Activated CD4-positive, CD25-positive, alpha-beta regulatory T cell treated with anti-CD3 and anti-CD28 coated beads, Interleukin-2, amount 50 U/mL, for 16 hours (primary cell): ENCODE data around the gene OSBPL3.

Source experiments
- DNase-seq: peaks from one replicate; pipeline ENCODE4 v3.0.0-alpha.2; 2020; ENCODE audit warnings: low read depth, low spot score

The OSBPL3 gene

GRCh38 chr7:24896031-24896501 lies 83.9 kb downstream of the OSBPL3 start:
- DNase-seq: no peak

- no peak for DNase-seq
Observed at GRCh38 chr7:24894429-24895221, 85.4 kb downstream of the OSBPL3 start.

DNA sequence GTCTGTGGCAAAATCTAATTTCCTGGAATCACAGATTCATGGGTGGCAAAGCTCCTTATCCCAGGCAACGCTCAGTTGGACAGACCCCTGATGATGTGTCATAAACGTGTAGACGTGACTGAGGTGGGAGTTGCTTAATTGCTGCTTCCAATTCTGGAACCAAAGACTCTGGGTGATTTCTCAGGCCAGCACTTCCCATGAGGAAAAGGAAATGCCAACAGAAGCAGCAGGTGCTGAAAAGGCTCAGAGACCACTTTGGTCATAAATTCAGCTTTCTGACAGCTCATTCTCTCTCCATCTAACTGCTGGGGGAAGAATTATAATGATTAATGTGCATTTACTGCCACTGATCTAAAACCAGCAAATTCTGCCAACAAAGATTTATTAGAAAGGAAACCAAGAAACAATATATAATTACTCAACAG lies 88.7 kb downstream of the OSBPL3 start:
- no peak for DNase-seq

DNA sequence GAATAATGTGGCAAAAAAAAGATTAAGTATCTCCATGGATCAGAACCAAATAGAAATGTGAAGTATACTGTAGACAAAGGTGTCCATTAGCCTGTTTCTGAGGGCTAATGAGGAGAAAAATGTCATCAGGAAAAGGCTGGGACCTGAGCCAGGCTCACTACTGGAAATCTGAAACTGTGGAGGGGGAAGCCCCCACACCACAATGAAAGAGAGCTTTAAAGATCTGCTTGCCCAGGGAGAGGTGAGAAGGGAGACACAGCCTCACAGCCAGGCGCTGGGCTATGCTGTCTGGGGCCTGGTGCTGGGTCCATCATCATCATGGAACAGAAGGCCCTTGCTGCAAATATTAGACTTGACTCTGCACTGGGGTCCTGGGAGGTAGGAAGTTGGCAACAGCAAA lies 90.4 kb downstream of the OSBPL3 start:
- DNase-seq: no peak

DNA sequence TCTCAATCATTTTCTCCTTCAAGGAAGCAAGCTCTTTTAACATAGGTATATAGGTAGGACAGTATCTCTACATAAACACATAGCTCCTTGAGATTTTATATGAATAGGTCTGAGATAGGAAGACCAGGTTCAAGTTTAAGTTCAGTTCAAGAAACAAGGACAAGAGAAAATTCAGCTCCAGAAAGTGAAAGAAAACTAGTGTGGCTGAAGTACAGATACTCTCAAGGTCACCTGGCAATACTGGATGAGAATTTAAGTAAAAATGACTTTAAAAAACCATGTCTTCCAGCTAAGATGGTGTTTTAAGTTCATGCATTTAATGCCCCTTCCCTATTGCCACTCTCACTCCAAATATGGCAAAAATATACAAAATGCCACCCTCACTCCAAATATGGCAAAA lies 91.3 kb downstream of the OSBPL3 start:
- no peak for DNase-seq

- no peak for DNase-seq
Observed at GRCh38 chr7:24885716-24886115, 94.3 kb downstream of the OSBPL3 start.

- DNase-seq: no peak
Observed at GRCh38 chr7:24885305-24885704, 94.7 kb downstream of the OSBPL3 start.

DNA sequence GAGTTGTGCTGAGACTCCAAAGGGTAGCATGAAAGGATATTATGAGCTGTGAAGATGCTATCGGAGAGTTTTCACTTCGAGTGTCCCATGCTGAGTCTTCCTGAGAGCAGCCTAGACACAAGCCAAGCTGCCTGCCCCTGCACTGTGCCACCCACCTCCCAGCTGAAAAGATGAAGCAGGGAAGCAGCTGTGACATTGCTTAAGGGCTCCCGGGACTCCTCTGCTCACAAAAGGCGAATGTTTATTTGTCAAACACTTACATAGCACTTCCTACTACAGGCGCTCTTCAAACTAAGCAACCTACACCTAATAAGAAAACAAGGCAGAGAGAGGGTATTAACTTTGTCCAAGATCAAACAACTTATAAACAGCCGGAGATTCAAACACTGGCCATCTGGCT lies 95.6 kb downstream of the OSBPL3 start:
- DNase-seq: no peak

- no peak for DNase-seq
Observed at GRCh38 chr7:24883622-24884013, 96.4 kb downstream of the OSBPL3 start.

DNA sequence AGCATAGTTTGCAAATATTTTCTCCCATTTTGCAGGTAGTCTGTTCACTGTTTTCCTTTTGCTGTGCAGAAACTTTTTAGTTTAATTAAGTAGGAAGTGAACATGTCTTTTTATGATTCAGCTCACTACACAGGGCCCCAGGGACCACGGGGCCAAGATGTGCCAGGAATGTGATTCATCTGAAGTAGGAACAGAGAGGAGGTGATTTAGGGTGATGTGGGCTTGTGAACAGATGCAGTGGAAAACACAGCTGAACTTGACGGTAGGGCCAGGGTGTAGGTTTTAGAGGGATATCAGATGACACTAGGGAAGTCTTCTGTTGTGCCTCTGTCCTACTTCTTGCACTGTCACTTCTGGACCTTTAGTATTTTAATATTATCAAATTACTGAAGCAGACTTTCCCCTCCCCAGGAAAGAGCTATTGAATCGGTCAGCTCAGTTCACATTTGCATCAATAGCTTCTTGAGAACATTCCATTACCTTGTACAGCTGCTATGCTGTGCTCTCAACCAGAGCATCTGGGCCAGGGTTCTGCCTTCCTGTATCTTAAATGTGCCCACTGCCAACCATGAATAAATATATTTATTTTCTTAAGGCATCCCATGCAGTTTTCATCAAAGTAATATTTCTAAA lies 96.9 kb downstream of the OSBPL3 start:
- DNase-seq: no peak

- no peak for DNase-seq
Observed at GRCh38 chr7:24881623-24882022, 98.4 kb downstream of the OSBPL3 start.

- DNase-seq: no peak
Observed at GRCh38 chr7:24880886-24881285, 99.1 kb downstream of the OSBPL3 start.

GRCh38 chr7:24879291-24879690 lies 100.7 kb downstream of the OSBPL3 start:
- DNase-seq: no peak

DNA sequence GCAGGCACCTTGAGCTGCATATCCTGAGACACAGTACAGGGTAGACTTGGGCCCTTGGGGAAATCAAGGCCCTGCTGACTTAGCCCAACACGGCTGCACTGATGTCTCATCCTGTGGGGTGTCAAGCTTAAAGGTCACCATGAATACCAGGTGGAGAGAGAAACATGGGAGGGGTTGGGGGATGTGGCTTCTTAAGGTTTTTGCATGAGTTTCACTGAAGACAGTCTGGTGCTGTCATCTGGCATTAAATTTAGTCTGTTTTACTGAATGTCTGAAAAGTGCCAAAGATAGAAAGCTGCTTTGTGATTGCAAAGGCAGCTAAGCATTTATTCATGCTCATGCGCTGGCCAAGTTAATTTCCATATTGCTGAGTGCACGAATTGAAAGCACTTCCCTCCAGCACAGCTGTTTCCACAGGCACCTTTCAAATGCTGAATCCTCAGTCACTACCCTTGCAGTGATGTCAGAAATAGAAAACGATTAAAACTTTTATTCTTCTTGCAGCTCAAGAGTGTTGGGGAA lies 102.1 kb downstream of the OSBPL3 start:
- DNase-seq: no peak

DNA sequence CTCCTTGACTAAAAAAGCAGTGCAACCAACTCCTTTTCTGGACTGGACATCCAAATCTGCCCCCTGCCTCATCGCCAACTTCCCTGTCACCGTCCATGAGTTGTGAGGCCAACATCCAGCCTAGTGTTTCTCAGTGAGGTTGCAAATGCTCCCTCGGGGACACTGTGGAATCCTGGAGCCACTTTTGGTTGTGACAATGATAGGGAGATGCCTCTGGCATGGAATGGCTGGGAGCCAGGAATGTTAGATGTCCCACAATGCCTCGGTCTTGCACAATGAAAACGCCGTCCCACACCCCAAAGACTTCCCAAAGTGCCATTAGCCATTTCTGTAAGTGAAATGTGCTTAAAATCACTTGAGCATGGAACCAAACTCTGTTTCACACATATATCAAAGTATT lies 105.2 kb downstream of the OSBPL3 start:
- DNase-seq: no peak

DNA sequence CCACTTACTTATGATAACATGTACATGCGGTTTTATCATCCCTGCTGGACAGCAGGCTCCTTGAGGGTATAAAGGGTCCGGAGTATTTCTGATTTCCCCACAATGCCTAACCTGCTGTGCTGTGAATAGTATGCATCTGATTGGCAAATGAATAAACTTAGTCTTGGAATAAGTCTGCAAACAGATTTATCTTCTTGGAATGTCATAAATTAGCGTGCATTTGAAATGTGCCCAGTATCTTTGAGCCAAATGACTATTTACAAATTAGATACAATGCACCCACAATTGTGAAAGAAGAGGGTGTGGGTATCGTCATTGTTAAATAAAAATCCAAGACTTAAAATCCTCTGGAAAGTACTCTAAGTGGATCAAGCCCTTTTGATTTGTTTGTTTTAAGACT lies 106.0 kb downstream of the OSBPL3 start:
- no peak for DNase-seq

- DNase-seq: no peak
Observed at GRCh38 chr7:24871770-24872169, 108.2 kb downstream of the OSBPL3 start.

- no peak for DNase-seq
Observed at GRCh38 chr7:24870766-24871165, 109.2 kb downstream of the OSBPL3 start.

DNA sequence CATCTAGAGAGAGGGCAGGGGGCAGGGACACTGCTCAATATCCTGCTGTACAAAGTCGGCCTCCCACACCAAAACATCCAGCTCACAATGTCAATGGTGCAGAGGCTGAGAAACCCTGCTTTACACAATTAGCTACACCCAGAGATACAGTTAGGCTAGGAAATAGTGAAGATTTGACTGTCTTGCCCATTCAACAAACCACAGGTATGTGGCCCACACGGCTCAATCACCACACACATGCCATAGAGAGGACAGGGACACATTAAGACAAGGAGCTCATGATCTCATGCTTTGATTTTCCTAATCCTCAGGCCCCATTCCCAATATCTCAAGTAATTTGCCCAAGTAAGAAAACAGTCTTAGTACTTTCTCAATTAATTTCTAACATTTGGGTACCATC lies 110.4 kb downstream of the OSBPL3 start:
- DNase-seq: no peak

- DNase-seq: no peak
Observed at GRCh38 chr7:24868741-24869140, 111.2 kb downstream of the OSBPL3 start.

DNA sequence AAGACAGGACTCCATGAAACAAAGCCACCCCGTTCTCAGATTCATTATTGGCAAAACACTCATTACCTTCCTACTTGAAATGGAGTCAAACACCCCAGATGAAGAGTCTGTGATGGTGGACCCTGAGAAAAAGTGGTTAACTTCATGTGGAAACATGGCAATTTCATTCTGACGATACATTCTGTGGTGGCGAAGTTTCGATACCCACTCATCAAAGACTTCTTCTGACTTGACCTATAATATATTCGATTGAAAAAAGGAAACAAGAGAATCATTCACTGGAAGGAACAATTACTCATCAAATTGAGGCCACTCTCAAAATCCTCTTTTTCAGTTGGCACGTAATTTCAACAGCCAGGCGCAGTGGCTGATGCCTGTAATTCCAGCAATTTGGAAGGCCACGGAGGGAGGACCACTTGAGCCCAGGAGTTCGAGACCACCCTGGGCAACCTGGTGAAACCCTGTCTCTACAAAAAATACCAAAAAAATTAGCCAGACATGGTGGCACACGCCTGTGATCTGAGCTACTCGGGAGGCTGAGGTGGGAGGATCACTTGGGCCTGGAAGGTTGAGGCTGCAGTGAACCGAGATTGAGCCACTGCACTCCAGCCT lies 113.9 kb downstream of the OSBPL3 start:
- no peak for DNase-seq

DNA sequence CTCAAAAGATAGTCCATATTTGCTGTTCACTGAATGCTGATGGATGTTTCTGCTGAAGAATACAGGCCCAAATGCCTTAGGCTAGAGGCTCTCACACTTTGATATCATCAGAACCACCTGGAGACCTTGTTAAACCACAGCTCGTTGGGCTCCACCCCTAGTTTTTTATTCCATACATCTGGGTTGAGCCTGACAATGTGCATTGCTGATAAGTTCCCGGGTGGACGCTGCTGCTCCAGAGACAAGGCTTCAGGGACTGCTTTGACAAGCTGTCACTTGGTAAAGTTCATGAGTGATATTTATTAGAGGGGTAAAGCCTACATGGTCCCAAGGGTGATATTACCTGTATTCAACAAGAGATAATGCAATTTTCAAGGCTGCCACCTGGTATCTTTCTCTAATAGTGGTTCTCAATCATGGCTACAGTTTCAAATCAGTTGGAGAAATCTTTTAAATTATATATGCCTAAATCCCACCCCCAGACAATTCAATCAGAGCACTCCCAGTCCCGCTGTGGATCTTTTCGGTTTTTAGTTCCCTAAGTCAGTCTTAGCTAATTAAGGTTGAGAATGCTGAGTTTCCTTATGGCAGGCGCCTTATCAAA lies 115.7 kb downstream of the OSBPL3 start:
- DNase-seq: no peak
